ENCODE results near the gene NFU1.
"Not testable (repeated sequence)": the region's sequence is repeated elsewhere in the genome, so short reads cannot be mapped to it uniquely, and the experiment has no call there.

NFU1 gene

DNA sequence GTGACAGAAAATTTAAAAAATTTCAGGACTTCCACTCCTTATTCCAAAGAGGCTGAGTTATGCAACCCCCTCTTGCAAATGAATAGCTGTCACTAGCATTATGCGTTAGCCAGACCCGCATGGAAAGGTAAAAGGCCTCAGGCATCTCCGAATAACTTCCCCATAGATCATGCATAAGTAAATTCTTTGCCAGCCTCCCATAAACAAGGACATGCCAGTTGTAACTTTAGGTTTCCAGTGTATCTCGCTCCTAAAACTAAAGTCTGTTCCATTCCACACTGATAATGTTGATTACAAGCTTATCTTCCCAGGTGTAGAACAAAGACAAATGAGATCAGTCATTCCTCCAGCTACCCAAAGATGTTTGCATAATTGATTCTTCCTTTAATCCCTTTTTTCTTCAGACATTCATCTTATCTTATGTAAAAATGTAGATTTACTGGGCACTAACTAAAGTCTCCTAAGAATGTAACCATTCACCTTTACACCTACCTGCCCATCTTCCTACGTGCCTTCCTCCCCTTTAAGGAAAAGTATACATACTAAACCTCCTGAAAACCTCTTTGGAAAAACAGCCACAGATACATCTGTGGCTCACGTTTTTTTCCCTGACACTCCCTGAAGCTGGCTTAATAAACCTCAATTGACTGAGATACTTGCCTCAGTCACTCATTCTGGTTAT is 13.6 kb upstream of the NFU1 start:
- DNase-seq (ENCODE audit: low spot score), result no peak

DNA sequence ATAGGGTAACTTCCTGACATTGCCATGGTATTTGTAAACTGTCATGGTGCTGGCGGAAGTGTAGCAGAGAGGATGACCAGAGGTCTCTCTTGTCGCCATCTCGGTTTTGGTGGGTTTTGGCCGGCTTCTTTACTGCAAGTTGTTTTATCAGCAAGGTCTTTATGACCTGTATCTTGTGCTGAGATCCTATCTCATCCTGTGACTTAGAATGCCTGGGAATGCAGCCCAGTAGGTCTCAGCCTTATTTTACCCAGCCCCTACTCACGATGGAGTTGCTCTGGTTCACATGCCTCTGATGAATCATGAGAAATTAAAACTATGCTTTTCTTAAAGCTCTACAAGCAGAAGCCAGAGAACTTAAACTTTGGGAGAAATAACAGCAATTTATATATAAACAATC is 12.7 kb upstream of the NFU1 start:
- no peak for DNase-seq (ENCODE audit: low spot score)

DNA sequence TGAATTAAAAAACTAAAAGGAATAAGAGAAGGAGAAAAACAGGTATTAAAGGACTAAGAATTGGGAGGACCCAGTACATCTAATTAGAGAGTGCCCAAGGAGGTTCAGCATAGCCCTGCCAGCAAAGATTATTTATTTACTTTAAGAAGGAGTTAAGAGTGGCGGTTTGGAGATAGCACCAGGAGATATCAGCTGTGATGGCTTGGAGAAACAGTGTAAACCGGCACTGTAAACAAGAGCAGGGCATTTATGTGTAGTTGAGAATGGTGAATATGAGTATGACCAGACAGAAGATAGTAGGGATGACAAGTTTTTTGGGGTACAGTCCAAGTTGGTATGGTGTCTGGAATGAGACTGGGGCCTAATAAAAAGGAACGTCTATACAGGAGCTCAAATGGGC is 6.4 kb upstream of the NFU1 start:
- DNase-seq (ENCODE audit: low spot score), result not testable (repeated sequence)

DNA sequence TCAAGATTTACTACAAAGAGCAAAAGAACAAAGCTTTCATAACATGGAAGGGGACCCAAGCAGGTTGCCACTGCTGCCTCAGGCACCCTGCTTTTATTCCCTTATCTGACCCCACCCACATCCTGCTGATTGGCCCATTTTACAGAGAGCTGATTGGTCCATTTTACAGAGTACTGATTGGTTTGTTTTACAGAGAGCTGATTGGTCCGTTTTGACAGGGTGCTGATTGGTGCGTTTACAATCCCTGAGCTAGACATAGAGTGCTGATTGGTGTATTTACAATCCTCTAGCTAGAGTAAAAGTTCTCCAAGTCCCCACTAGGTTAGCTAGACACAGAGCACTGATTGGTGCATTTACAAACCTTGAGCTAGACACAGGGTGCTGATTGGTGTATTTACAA is 2.3 kb upstream of the NFU1 start:
- not testable (repeated sequence) for DNase-seq (ENCODE audit: low spot score)

DNA sequence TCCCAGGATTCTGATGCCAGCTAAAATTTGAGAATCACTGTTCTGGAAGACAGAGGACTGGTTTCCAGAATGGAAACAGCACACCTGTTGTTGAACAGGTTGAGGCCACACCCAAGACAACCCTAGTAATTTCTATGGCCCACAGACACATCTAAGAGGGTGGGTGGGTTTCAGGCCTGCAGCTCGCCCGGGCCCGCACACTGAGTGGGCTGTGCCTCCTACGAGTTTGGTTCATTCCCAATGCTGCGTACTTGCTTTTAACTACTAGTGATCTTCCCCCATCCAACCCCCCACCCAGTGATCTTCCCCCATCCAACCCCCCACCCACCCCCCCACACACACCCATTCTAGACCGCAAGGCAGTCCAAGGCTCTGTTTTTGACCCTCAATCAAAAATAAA is 1.3 kb upstream of the NFU1 start:
- no peak for DNase-seq (ENCODE audit: low spot score)

DNA sequence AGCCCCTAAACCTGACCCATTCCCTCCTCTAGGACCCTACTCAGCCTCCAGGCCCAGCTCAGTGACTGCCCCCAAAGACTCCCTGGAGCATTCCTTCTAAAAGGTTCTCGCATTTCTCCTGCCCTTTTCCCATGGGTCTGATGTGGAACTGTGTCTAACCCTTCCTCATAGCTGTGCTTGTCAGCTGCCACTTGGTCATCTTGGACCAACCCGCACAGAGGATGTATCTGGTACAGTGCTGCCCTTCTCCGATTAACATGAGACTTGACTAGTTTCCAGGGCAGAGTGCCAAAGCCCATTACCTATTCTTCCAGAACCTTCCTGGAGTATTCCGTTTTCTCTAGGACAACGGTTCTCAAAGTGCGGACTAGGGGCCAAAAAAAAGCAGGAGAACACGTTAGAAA is 518 bp upstream of the NFU1 start:
- no peak for DNase-seq (ENCODE audit: low spot score)

DNA sequence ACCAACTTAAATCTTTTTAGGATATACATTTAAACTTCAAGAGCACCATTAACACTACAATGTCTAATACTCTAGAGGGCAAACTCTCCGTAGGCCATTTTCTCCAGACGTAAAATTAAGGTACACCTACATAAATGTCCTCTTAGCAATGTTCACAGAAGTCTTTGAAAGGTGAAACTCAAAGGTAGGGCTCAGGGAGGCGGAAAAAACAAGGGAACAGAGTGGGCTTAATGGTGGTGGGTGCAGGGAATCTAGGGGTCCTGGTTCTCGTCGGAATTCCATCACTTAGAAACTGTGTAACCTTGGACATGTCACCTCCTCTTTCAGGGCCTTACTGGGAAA is 668 bp downstream of the NFU1 start:
- DNase-seq (ENCODE audit: low spot score), result no peak

DNA sequence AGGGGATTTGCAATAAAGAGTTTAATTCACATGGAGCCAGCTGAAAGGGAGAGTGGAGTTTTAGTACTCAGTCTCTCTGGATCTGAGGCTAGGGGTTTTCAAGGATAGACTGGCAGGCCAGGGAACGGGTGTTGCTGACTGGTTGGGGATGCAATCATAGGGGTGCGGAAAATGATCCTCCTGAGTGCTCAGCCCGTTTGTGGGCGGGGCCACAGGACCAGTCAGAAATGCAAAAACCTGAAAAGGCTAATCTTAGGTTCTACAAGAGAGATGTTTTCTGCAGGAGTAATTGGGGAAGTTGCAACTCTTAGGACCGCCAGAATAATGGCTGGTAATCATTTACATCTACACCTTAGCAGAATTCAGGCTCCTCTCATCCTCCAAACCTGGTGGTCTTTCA is 2.5 kb downstream of the NFU1 start:
- no peak for DNase-seq (ENCODE audit: low spot score)

DNA sequence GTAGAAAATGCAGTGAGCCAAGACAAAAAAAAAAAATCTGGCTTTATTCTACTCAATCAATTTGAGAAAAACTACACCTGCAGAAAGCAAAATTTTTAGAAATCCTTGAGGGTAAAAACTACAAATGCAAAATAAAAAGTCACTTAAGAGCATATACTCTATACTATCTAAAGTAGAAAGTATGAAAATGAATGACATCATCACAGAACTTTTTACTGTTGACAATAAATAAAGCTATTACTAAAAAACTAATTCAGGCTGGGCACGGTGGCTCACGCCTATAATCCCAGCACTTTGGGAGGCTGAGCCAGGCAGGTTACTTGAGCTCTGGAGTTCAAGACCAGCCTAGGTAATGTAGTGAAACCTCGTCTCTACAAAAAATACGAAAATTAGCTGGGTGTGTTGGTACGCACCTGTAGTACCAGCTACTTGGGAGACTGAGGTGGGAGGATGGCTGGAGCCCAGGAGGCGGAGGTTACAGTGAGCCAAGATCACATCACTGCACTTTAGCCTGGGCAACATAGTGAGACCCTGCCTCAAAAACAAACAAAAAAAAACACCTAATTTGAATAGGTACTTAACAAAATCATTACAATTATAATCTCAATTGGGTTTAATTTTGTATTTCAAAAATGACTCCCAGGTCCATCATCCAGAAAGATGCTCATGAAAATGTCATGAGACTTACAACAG is 7.6 kb downstream of the NFU1 start:
- no peak for DNase-seq (ENCODE audit: low spot score)

DNA sequence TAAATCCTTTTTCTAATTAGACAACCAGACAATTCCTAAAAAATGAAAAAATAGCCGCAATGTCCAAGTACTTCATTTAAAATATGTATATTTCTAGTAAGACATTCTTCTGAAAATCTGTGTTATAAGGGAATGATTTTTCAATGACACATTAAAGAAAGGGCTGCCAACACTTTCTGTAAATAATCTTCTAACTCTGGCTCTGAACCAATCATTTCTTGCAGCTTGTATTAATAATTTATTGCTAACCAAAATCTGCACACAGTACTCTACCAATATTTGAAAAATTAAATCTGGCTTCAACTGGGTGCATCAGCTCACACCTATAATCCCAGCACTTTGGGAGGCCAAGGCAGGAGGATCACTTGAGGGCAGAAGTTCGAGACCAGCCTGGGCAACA is 8.3 kb downstream of the NFU1 start:
- DNase-seq (ENCODE audit: low spot score), result no peak

DNA sequence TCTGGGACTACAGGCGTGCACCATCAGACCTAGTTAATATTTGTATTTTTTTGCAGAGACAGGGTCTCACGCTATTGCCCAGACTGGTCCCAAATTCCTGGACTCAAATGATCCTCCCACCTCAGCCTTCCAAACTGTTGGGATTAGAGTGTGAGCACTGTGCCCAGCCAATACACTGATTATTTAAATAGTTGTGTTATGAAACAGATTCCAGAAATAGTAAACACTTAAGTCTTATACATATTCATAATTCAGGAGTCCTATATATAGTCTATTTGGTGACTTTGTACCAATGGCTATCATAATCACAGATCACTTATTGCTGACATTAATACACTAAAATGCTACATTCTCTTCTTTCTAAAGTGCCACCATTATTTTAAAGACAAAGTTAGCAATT is 12.8 kb downstream of the NFU1 start:
- DNase-seq (ENCODE audit: low spot score), result no peak

DNA sequence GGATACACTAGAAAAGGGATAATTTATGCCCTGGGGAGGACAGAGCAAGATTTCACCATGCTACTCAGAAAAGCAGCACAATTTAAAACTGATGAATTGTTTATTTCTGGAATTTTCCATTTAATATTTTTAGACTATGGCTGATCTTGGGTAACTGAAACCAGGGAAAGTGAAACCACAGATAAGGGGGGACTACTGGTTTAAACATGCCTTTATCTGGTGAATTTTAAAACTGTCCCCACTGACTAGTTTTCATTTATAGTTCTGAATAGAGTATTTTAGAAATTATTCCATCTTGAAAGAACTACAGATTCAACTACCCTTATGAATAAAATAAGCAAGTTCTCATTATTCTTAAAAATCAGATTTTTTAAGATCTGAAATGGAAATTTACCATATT is 15.0 kb downstream of the NFU1 start:
- no peak for DNase-seq (ENCODE audit: low spot score)

DNA sequence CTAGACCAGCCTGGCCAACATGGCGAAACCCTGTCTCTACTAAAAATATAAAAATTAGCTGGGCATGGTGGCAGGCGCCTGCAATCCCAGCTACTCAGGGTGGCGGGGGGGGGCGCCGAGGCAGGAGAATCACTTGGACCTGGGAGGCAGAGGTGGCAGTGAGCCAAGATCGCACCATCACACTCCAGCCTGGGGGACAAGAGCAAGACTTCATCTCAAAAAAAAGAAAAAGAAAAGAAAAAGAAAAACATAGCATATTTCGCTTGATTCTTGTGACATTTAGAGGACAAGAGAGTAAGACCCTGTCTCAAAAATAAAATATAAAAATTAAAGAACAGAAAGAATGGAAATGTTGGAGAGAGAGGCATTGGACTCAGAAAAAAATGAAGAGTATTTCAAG is 18.1 kb downstream of the NFU1 start:
- DNase-seq (ENCODE audit: low spot score), result not testable (repeated sequence)

DNA sequence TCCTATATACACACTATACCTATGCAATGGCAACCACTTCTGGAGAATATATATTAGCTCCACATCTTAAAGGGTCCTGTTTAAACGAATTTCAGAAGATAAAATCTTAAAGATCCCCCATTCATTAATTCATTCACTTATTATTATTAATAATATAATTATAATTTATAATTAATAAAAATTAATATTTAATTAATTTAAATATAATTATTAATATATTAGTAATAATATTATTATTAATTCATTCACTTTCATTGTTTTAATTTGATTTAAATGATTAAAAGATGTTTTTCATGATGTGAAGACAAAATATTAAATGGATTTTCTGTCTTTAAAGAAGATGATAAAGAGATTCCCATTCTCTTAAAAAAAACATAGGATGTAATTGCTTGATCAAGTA is 21.1 kb downstream of the NFU1 start:
- DNase-seq (ENCODE audit: low spot score), result no peak

DNA sequence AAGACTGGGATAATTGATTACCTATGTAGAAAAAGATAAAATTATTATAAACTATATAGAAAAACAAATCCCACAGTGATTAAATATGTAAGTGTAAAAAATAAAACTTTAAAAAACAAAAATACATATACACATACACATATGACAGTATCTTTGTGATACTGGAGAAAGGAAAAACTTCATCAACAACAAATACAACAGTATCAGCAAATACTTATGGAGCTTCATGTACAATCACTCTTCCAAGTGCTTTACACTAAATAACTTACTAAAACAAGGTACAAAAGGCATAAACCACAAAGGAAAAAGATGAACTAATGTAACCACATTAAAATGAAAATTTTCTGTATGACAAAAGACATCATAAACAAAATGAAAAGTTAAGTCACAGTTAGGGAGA is 26.1 kb downstream of the NFU1 start:
- no peak for DNase-seq (ENCODE audit: low spot score)

DNA sequence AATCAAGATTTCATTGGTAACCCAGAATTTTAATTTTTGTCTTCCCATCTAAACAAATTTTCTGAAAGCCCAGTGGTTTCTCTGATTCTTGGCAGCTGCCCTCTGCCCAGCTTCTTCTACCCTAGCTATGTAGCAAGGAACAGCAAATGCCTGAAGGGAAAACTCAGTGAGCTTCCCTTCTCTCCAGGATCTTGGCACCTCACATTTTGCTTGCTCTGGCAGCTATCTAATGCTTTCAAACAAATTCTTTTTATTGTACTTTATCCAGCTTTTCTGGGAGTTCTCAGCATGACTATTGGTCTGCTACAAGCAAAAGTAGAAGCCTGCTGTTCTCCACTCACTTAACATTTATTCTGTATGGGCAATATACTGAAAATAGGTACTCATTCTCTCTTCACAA is 31.9 kb downstream of the NFU1 start:
- no peak for DNase-seq (ENCODE audit: low spot score)

DNA sequence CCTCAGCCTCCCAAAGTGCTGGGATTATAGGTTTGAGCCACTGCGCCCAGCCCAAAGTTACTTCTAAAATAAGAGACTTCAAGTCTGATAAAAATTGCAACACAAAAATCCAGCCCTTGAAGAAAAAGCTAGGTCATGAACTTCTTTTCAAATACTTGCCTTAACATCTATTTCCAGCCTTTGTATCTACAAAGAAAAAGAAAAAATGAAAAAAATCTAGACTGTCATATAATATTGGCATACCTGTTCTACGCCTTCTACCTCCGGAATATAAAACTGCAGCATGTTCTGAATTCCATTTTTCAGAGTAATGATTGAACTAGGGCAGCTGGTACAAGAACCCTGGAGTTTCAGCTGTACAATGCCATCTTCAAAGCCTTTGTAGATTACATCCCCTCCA is 37.1 kb downstream of the NFU1 start:
- DNase-seq (ENCODE audit: low spot score), result no peak

DNA sequence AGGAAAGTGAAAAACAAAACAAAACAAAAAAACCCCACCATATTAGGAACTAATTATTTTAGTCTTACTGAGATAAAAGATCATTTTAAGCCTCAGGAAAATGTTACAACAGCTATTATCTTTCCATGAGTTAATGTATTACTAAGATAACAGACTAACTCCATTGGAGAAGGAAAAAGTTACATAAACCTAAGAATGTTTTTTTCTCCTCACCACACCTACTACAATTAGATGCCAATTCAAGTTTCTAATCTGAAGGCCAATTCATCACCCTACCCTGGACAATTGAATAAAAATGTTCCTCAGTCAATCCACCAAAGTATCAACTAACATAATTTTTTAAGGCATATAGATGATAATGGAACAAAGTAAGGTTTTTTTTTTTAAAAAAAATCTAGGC is 40.0 kb downstream of the NFU1 start:
- DNase-seq (ENCODE audit: low spot score), result no peak

DNA sequence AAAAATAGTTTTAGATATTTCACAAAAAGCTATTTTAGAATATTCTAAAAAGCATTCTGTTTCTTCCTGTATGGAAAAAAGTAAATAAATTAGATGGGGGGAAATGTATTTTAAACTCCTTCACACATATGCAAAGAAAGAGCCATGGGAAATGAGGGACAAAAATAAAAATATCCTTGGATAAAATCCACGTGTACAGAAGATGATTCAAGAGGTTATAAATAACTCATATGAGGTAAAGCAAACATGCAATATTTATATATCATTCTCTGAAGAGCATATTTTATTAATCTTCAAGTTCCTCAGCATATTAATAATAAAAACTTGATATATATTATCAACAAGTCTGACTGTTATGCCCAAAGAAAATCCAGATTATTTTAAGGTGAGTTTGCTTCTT is 41.4 kb downstream of the NFU1 start:
- DNase-seq (ENCODE audit: low spot score), result no peak

DNA sequence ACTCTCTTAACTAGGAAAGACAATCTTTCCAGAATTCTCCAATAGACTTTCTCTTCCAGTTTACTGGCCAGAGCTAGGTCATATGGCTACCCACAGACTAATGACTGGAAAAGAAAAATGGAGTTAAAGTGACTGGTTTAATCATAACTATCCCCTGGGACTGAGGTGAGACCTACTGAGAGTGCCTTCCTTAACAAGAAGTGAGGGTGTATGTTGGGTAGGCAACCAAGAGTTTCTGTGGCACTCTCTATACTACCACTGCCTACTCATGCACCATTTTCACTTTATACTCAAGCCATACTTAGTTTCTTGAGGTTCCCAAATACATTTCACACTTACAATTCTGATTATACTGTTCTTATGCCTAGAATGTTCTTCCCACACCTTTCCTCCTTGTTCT is 43.3 kb downstream of the NFU1 start:
- no peak for DNase-seq (ENCODE audit: low spot score)

DNA sequence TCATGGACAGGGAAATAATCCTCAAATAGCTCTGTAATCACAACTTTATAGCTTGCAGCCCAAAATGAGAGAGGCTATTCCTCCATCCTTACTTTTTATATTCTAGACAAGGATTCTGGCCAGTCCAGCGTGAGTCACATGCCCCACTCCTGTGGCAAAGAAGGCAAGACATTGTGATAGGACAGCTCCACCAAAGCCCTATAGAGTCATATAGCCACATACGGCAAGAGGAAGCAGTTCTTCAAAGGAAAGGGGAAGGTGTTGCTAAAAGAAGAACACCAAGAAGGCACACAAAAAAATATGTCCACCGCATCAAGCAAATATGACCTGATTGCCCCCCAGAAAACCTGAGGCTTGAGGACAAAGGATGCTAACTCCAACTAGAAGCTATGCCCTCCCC is 46.8 kb downstream of the NFU1 start:
- DNase-seq (ENCODE audit: low spot score), result no peak

DNA sequence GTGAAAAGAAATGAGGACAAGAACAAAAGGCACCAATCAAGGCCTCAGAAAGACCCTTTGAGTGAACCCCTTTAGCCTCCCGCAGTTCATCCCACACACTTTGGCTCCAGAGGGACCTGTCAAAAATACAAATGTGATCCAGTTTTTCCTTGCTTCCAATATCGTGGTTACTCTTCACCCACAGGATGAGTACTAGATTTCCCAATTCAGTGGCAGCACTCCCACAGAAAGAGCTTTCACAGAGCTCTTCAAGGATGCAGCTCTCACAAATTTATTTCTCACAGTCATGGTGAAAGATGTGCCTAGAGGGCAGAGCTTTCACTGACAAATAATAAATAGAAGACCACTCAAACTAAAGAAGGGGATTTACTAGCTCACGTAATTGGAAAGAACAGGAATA is 47.2 kb downstream of the NFU1 start:
- DNase-seq (ENCODE audit: low spot score), result no peak

DNA sequence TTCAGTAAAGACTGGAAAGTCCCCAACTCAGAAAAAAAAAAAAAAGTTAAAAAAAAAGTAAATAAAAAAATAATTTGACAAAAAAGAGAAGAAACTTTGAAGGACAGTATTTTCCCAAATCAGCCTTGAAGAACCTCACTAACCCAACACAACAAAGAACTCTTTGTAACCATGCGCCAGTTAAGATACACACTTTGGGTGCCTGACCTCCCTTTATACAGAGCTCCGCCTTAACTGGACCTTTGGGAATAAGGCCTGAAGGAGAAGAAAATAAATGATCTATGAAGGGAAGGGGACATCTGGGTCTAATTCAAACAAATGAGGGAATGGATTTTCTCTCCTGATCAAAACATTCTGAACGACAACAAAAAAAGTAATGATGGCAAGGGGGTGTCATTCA is 48.0 kb downstream of the NFU1 start:
- DNase-seq (ENCODE audit: low spot score), result no peak

DNA sequence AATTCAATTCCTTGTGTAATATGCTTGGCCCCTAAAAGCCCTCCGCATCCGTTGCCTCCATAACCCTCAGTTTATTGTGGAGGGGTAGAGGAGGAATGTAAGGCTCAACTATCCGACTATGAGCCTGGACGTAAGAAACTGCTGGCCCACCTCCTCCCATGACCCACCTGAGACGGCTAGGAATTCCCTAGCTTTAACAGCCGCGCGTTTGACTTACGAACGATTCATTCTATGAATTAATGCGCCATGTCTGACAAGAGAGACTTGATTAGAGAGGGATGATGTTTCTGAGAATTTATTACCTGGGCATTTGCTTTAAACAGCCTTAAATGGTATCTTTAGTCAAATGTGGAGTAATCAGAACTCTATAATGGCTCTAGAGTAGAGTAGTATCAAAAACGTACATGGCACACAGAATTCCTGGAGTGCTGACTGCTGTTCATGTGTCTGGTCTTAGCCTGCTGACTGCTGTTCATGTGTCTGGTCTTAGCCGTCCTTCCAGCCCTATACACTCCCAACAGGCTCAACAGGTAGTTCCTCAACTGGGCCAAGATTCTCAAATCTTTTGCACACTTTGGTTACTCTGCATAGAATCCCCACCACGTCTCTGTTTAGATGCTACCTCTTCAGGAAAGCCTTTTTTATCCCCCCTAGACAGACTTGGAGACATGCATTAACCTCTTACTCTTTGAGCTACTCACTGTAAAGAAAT is 49.3 kb downstream of the NFU1 start:
- no peak for DNase-seq (ENCODE audit: low spot score)

All from ecto neural progenitor cell (in vitro differentiated cells).